Sciatic nerve (tissue), 2 donors: ENCODE results near the gene CETN1. TPM values are rescaled to one million over a fixed set of nuclear protein-coding genes. Genes with fewer than 3 reads are reported as not detected.
A peak's percentile ranks its signal among the peaks of the same experiment; 100 is the strongest.

ENCODE experiments used
- ATAC-seq: fragments of 200-7000 bp; cut with Tn5 transposase; one replicate; pipeline ENCODE4 v1.9.1; 2020; ENCODE audit warnings: mild to moderate bottlenecking, moderate library complexity
- DNase-seq: peaks from one replicate; pipeline ENCODE4 v3.0.0-alpha.2; 2020; ENCODE audit warnings: low spot score
- intact Hi-C: fragments of 100-400 bp; cut with DNase I; formaldehyde crosslinking; loops from one replicate; pipeline ENCODE4 v1.14.2; 2022
- total RNA-seq: library from RNA; stranded (reverse); fragmentation: NEBNext Ultra II Directional; extraction: Animal tissue kit (Norgen Biotek cat#: 25700); gene quantifications from one replicate; pipeline ENCODE4 v1.2.1, GENCODE V29; 2021
- donor health status: DM: no; HTN: no; CAD: no.
- donor health status: DM: no; HTN: no; CAD: no.

CETN1 gene
- total RNA-seq: not detected

- no peak for DNase-seq
- ATAC-seq: no peak
- intact Hi-C loops: no loop called here
Measured at GRCh38 chr18:580154-580553, at the start of gene CETN1. CETN1 (plus strand) TSS chr18:580380; CDS start chr18:580409, 29 bp downstream.

GRCh38 chr18:532018-532417, 48.2 kb upstream of the CETN1 start:
- DNase-seq (no peak), ATAC-seq (no peak)
- intact Hi-C loops: no loop called here

- intact Hi-C loops: no loop called here
- DNase-seq (no peak), ATAC-seq (no peak)
Measured at GRCh38 chr18:532632-533031, 47.5 kb upstream of the CETN1 start.

GRCh38 chr18:533995-534601, 46.1 kb upstream of the CETN1 start:
- ATAC-seq (no peak), DNase-seq (no peak)
- intact Hi-C loops: no loop called here

DNA sequence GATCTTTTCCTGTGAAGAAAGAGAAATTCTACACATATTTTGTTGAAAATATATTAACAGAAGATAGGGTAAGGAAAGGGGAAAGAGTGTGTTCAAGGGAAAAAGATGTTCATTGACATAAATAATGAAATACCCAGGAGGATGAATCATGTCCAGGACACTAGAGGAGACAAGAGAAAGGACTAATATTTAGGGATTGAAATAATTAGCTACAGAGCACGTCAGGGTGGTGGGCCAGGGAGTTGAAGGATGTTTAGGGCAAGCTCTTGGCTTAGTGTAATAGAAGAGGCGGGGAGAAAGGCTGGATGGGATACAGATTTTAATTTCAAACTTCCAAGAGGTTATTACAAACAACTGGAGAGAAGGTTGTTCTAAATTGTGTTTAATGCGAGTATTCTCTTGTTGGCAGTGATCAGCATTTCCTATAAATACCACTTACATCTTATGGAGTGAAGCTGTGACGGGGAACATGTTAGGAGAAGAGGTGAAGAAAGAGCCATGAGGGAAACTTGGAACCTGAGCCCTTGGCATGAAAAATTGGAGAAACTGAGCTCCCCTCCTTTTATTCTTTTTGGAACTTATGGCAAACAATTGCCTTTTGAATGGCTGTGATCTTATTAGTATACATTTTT, 36.6 kb upstream of the CETN1 start:
- ATAC-seq (no peak), DNase-seq (no peak)
- intact Hi-C loops: no loop called here

DNA sequence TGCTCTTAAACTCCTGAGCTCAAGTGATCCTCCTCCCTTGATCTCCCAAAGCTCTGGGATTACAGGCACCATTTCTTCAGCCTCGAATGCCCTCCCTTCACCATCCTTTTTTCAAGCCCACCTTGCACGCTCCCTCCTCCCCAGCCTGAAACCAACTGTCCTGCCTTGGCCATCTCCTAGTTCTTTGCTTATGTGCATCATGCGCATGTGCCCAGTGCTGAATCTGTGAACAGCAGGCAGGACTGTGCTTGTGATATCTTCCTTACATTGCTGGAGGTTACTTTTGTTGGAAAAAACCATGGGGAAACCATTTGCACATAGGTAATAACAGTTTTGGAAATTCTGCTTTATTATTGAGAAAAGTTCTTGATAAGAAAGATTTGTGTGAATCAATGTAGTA, 30.2 kb upstream of the CETN1 start:
- ATAC-seq: no peak
- no peak for DNase-seq
- intact Hi-C loops: no loop called here

GRCh38 chr18:551404-552061, 28.6 kb upstream of the CETN1 start:
- intact Hi-C loops: no loop called here
- DNase-seq: no peak
- no peak for ATAC-seq

DNA sequence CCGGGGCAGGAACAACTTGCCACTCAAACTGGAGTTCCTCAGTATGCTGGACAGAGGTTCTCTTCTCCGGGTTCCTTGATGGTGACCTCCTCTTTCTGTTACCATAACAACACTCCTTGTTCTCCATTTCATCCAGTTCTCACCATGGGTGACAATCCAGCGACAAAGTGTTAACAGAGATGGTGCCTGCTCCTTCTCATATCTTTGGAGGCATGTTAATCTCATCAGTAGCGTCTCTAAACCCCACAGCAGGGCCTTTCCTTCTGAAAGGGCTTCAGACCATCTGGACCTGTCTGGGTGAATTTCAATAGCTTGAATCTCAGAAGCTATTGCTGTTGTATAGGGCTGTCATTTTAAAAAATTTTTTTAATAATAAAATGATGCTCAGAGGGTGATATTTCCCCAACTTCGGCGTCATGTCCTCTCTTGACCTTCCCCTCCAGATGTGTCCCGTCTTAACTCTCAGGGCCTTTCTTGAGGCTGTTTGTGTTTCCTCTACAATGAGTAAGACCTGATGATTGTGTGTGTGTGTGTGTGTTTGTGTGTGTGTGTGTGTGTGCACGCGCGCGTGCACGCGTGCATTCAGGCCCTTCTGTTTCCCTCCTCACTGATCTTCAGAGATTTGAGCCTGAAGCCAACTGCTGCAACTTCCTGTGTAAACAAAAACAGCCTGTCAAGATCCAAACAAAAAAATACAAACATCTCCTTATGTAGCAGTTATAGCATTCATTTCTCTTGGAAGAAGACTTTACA, 24.3 kb upstream of the CETN1 start:
- peak; percentile 55 for ATAC-seq
- intact Hi-C loops: no loop called here
- DNase-seq: no peak

DNA sequence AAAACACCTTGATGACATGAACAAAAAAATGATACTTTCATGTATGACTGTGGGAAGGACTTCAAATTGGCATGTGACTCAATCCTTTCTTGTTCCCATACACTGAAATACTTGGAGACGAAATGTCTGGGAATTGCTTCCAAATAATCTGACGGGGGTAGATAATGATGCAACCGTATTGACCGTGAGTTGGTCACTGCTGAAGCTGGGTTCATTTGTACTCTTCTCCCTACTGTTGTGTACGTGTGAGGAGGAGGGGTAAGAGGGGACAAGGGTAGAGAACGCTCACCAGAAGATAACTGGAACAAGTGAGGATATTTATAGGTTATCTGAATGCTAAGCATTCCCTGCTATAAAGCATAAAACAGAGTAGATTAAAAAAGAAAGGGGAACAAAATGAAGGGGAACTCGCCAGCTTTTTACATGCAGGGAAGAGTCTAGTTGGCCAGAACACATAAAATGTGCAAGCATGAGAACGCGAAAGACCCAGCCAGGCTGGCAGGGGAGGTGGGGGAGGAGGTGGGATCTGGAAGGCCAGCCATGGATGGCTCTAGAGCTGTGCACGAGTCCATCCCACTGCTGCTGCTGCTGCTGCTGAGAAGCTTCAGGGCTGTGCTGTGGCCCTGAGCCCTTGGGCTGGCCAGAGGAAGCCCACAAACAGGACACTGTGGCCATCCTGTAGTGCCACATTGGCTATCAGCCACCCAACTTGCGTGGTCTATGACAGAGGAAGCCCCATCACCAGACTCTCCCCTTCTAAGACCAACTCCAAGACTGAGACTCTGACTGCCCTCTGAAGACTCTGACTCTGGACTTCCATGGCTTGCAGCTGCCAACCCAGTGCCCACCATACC, 15.2 kb upstream of the CETN1 start:
- ATAC-seq (peak; percentile 50), DNase-seq (no peak)
- intact Hi-C loops: no loop called here

DNA sequence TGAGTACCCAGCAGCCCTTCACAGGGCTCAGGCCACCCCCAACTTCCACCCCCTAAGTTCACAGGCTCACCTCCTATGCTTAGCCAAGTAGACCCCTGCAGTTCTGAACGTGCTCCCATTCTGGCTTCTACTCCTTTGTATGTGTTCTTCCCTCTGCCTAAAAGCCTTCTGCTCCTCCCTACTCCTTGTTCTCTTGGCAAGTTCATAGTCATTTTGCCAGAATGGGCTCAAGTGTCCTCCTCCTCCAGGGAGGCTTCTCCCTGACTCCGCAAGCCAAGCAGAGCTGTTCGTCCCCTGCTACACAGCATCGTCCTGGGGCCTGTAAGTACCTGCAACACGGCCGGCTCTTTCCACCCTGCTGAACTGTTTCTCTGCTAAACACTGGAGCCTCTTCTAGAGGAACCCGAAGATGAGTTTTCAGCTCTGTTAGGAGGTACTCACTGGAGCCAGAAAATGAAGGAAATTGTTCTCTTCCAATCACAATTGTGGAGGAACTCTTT, 14.6 kb upstream of the CETN1 start:
- ATAC-seq (no peak), DNase-seq (no peak)
- intact Hi-C loops: no loop called here

DNA sequence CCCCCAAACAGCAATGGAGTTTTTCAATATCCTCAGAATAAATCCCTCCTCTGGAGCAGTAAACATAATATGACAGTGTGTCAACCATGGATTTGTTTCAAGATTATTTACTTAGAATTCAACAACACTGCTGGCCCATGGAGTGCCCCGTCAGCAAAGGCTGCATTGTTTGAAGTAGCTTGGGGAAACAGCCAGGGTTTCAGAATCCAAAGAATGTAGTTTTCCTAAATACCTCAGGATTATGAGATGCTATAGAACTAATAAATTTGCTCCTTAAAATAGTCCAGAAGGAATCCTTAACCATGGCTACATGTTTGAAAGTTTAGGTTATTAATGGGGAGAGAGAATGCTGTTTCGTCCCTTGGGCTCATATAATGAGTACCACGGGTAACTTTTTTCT, 13.1 kb upstream of the CETN1 start:
- intact Hi-C loops: no loop called here
- ATAC-seq (no peak), DNase-seq (no peak)

- intact Hi-C loops: no loop called here
- DNase-seq (no peak), ATAC-seq (no peak)
Measured at GRCh38 chr18:568731-569130, 11.4 kb upstream of the CETN1 start.

DNA sequence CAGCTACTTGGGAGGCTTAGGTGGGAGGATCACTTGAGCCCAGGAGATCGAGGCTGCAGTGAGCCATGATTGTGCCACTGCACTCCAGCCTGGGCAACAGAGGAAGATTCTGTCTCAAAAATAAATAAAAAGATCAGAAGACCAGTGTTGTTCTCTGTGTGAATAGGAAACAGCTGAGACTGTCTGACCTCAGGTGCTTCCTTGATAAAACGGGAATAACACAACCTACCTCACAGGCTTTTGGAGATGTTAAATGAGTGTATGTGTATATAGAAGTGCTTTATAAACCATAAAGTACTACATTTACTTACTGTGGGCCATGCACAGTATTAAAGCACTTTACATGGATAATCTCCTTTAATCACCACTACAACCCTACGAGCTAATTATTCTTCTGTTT, 9.9 kb upstream of the CETN1 start:
- intact Hi-C loops: no loop called here
- ATAC-seq (no peak), DNase-seq (no peak)

DNA sequence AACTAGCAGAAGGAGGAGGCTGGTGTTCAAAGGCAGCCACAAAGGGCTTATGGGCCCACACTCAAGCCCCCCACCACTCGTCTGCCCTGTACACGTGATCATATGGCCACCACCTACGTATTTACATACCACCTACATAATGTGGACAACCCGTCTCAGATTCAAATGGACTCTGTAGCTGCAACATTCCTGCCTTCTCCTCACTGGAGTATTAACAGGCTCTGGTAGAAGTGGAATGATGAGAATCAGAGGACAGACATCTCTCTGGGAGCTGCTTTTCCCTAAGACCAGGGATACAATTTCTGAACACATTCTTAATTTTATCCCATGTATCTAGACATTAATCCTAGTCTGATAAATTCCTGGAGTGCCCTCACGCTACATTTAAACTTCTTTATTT, 9.5 kb upstream of the CETN1 start:
- DNase-seq (no peak), ATAC-seq (no peak)
- intact Hi-C loops: no loop called here

DNA sequence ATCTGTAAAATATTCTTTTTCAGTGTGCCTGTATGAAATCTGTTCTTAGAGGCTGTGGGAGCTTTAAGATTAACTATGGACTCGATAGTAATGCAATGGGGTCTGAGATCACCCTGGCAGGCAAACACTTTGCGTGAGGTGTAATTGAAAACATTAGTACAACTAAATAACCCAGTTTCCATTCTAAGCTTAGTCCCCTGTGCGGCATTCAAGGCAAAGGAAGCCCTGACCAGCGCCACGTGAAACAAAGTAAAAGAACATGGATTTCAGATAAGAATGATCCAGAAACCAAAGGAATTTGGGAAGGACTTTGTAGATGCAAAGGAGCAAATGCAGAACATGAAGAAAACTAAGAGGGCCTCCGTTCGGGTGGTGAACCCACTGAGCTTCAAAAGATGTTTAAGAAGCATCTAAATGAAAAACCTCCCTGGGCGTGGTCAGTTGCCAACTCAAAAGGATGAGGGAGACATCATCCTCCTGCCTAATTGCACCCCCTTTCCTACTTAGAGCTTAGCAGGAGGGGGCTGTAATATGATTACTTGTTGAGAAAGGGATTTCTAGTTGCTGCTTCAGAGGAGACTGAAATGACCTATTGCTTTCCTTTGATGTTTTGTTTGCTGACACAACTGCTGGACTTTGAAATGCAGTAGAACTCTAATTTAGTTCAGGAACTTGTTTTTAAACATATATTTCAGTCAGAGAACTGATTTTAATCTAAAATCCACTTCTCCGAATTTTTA, 7.9 kb upstream of the CETN1 start:
- no peak for DNase-seq
- ATAC-seq: no peak
- intact Hi-C loops: no loop called here

DNA sequence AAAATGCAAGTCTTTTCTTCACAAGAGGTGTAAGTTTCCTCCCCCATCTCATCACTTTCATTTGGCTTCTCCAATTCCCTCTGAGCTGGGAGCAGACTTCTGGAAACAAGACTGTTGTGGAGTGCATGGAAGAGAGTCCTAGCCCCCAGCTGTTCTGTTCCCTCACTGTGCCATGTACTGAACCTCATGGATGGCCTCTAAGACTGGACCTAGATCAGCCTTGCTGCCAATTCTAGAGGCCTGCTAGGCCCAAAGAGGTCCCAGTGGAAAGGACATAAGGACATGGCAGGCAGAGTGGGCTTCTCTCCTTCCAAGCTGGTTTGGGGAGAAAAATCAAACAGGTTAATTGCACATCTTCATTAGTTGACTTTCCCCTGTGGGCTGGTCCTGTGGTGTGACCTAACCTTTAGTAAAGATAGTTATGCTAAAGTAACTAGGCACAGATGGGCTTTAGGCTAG, 7.3 kb upstream of the CETN1 start:
- DNase-seq: no peak
- ATAC-seq: no peak
- intact Hi-C loops: no loop called here

- ATAC-seq: no peak
- intact Hi-C loops: no loop called here
- DNase-seq: no peak
Measured at GRCh38 chr18:573385-573784, 6.8 kb upstream of the CETN1 start.

DNA sequence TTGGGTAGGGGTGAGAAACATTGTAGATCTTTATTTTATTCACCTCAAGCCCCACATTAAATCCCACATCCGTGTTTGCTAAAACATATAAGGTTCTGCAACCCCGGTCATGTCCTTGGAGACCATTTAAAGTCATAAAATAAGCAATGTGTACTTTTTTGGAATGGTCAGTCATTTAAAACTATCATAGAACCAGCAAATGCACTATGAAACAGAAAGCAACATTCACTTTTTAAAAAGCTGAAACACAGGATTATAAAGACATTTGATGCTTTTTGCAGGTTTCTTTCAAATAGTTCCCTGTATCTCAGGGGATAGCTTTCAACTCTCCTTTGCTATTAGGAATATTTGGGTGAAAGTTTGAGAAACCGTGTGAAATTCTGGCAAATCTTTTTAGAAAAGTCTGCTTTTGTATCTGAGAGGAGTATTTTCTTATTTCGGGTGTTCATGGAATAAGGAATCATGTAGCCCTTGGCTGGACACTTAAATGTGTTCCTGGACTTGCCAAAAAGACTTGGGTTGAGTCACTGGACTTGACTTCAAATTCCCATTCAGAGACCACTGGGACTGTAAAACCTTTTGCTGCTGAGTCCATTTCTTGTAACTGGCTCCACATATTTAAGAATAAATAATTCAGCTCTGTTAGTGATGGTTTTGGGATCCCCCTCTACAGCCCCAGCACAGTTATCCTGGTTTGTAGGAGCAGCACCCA, 5.9 kb upstream of the CETN1 start:
- peak; percentile 82 for ATAC-seq
- intact Hi-C loops: no loop called here
- DNase-seq: no peak
